GM12892 (cell line): ENCODE measurements around the gene LFNG.

Source experiments
- POLR2A ChIP-seq: IDR thresholded peaks from 2 replicates; pipeline ENCODE4 v1.6.1; 2011; ENCODE audit warnings: low read depth, low read length, control low read depth
- TAF1 ChIP-seq: IDR thresholded peaks from 2 replicates; pipeline ENCODE4 v1.6.1; 2011; ENCODE audit warnings: low read depth, mild to moderate bottlenecking, control low read depth, low read length, borderline replicate concordance

DNA sequence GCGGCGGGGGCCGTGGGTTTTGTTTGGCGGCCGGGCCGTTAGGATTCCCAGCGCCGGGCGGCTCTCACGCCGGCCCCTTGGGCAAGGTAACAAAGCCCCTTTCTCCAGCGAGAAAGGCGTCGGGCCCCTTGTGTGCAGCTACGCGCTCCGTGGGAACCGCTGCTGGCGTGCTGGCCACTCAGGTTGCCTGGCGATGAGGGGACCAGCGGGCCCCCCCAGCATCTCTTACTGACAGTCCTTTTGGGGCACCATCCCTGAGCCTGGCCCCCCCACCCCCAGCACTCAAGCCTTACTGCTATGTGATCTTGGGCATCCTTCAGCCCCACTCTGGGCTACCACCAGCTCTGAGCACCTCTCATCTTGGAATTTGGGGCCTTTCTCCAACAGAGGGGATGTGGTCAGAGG, 1.8 kb downstream of the LFNG start:
- TF ChIP-seq POLR2A (no peak), TAF1 (no peak)
